ENCODE results near the gene LRRC8E. TPM values are rescaled to one million over a fixed set of nuclear protein-coding genes. Genes with fewer than 3 reads are reported as not detected.
"Not testable (repeated sequence)": the region's sequence is repeated elsewhere in the genome, so short reads cannot be mapped to it uniquely, and the experiment has no call there.

Gene LRRC8E
- total RNA-seq, 1 donor from 2014 or later: 3.1 TPM

- intact Hi-C loops (cut with micrococcal nuclease): no loop called here
- ATAC-seq (no peak), DNase-seq (no peak)
Observed at GRCh38 chr19:7914598-7915045, 26.3 kb downstream of the LRRC8E start, which contains the start of gene TGFBR3L. Gene TGFBR3L (plus strand): TSS chr19:7914830.

- intact Hi-C loops (cut with micrococcal nuclease): no loop called here
- ATAC-seq (no peak), DNase-seq (no peak)
Observed at GRCh38 chr19:7915250-7916102, 27.2 kb downstream of the LRRC8E start.

- intact Hi-C loops (cut with micrococcal nuclease): no loop called here
- DNase-seq: peak; percentile 54
- no peak for ATAC-seq
Observed at GRCh38 chr19:7916103-7916954, 28.0 kb downstream of the LRRC8E start.

GRCh38 chr19:7916955-7917266, 28.6 kb downstream of the LRRC8E start:
- ATAC-seq: no peak
- no peak for DNase-seq
- intact Hi-C loops (cut with micrococcal nuclease): no loop called here

GRCh38 chr19:7917267-7918061, 29.2 kb downstream of the LRRC8E start:
- ATAC-seq: peak; percentile 17
- DNase-seq: peak; percentile 77
- intact Hi-C loops (cut with micrococcal nuclease): no loop called here

GRCh38 chr19:7918062-7918614, 29.8 kb downstream of the LRRC8E start:
- ATAC-seq; intact Hi-C loops (cut with micrococcal nuclease); DNase-seq: not testable (repeated sequence)

- intact Hi-C loops (cut with micrococcal nuclease): no loop called here
- no peak for ATAC-seq
- DNase-seq: no peak
Observed at GRCh38 chr19:7918615-7919421, 30.5 kb downstream of the LRRC8E start.

- peak; percentile 72 for ATAC-seq
- intact Hi-C loops (cut with micrococcal nuclease): no loop called here
Observed at GRCh38 chr19:7919610-7920518, 31.6 kb downstream of the LRRC8E start, which contains the start of gene SNAPC2. Gene SNAPC2 (plus strand): TSS chr19:7920338. CDS start chr19:7920367, 29 bp downstream.

GRCh38 chr19:7920519-7921301, 32.4 kb downstream of the LRRC8E start:
- ATAC-seq: peak; percentile 84
- peak; percentile 100 for DNase-seq
- intact Hi-C loops (cut with micrococcal nuclease): no loop called here

More at GRCh38 chr19:7919610-7920518, 31.6 kb downstream of the LRRC8E start, which contains the start of gene SNAPC2:
- DNase-seq: peak; percentile 99

GRCh38 chr19:7921302-7921966, 33.1 kb downstream of the LRRC8E start:
- DNase-seq: no peak
- ATAC-seq: no peak
- intact Hi-C loops (cut with micrococcal nuclease): no loop called here

GRCh38 chr19:7921967-7922835, 33.9 kb downstream of the LRRC8E start:
- ATAC-seq (no peak), DNase-seq (no peak)
- intact Hi-C loops (cut with micrococcal nuclease): no loop called here

GRCh38 chr19:7922836-7923195, 34.5 kb downstream of the LRRC8E start:
- ATAC-seq (no peak), DNase-seq (no peak)
- intact Hi-C loops (cut with micrococcal nuclease): no loop called here

- DNase-seq (no peak), ATAC-seq (no peak)
- intact Hi-C loops (cut with micrococcal nuclease): no loop called here
Observed at GRCh38 chr19:7923295-7924191, 35.2 kb downstream of the LRRC8E start.

GRCh38 chr19:7924241-7924640, 35.9 kb downstream of the LRRC8E start:
- ATAC-seq: no peak
- DNase-seq: no peak
- intact Hi-C loops (cut with micrococcal nuclease): no loop called here
